Measurements from ENCODE around the gene MCOLN1.

GRCh38 chr19:7478843-7479227, 43.6 kb upstream of the MCOLN1 start:
- TF ChIP-seq, protein P1, sequence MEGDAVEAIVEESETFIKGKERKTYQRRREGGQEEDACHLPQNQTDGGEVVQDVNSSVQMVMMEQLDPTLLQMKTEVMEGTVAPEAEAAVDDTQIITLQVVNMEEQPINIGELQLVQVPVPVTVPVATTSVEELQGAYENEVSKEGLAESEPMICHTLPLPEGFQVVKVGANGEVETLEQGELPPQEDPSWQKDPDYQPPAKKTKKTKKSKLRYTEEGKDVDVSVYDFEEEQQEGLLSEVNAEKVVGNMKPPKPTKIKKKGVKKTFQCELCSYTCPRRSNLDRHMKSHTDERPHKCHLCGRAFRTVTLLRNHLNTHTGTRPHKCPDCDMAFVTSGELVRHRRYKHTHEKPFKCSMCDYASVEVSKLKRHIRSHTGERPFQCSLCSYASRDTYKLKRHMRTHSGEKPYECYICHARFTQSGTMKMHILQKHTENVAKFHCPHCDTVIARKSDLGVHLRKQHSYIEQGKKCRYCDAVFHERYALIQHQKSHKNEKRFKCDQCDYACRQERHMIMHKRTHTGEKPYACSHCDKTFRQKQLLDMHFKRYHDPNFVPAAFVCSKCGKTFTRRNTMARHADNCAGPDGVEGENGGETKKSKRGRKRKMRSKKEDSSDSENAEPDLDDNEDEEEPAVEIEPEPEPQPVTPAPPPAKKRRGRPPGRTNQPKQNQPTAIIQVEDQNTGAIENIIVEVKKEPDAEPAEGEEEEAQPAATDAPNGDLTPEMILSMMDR (IDR thresholded peaks at IDR 0.05), result no peak
- TF ChIP-seq POLR2A (IDR thresholded peaks at IDR 0.05), result no peak
